Tongue (tissue), 2 donors: ENCODE results near the gene APC2. TPM values are rescaled to one million over a fixed set of nuclear protein-coding genes. Genes with fewer than 3 reads are reported as not detected.
"Not testable (repeated sequence)": the region's sequence is repeated elsewhere in the genome, so short reads cannot be mapped to it uniquely, and the experiment has no call there.

Experiments used
- DNase-seq: peaks from one replicate; pipeline ENCODE4 v3.0.0-alpha.2; 2015
- total RNA-seq: library from RNA; depleted of rRNA; stranded (reverse); fragments of >200 nt; gene quantifications from one replicate; pipeline ENCODE4 v1.2.3, GENCODE V29; 2014

APC2 gene
- total RNA-seq, 1 donor from 2014 or later, result 1.5 TPM

DNA sequence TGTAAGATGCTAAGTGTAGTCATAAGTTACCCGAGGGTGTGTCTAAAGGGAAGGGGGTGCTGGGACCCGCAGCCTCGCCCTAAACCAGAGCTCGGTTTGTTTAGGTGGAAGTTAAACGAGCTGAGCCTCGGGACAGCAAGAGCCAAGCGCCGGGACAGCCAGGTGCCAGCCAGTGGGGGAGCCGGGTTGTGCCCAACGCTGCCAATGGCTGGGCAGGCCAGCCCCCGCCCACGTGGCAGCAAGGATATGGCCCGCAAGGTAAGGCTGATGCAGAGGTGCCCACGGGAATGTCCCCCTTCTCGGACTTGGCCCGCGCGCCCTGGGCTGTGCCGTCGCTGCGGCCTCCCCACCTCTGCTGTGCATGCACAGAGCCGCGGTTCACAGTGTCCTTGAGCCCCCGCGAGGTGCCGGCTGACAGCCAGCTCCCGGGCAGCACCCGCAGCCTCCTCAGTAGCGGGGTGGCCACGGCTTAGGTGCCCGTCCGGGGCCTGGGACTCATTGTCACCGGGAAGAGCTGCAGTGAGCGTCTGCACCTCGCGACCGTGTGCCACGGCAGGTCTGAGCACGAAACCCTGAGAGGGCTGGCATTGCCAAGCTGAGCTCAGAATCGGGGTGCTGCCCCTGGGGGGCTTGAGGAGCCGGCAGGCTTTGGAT, 21.1 kb upstream of the APC2 start:
- DNase-seq, result no peak

DNA sequence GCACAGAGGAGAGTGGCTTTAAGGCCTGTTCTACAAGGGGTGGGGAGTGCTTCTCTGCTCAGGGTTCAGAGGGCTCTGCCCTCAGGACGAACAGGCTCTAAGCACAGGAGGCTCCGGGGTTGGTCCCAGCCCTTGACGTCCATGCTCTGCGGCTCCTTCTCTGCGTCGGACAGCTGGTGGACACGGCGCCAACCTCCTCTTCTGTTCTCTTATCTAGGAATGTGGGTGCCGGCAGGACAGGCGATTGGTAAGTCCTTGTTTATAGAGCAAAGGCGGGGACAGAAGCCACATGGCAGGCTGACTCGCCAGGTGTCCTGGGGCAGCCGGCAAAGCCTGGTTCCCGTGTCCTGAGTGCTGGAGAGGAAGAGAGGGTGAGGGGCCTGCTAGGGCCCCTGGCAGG, 20.2 kb upstream of the APC2 start:
- DNase-seq, result no peak

DNA sequence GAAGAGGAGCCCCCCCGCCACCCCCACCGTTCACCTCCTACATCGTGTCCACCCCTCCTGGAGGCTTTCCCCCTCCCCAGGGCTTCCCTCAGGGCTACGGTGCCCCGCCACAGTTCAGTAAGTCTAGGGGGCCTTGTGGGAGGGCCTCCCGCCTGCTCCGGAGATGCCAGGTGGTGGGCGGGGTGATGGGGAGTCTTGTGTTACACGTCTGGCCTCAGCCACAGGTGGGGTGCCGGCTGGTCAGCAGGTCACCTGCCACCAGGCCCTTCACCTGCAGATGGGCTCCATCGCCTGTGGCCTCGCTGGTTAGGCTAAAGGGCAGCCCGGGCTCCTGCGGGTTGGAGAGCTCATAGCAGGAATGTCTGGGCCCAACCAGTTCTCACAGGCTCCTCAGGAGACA, 19.7 kb upstream of the APC2 start:
- no peak for DNase-seq

DNA sequence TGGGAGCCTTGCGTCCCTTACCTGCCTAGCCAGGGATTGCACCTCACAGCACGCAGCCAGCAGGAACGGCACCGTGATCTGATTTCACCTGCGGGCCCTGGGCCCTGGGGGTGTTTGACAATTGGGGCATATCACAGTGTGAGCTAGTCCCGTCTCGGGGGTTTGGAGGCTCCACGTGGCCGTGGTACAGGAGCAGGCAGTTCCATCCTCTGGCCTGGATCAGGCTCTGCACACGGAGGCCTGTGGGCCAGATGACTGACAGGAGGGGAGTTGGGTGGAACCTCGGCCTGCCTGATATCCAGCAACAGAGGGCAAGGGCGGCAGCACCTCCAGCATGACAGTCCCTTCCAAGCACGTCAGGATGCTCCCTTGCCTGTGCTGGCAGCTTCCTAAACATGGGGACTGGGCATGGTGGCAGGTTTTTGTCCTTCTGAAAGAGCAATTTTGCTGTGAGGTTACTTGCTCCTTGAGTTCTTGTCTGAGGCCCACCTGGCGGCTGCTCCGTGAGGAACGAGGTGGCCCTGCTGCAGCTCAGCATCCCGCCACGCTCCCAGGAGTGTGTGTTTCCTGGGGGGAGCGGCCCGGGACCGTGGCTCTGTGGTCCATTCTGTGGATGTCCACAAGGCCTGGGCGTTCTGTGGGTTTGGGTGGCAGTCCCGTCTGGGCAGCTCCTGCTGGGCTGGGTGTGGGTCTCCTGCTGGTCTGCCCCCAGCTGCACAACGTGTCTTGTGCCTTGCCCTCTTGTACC, 18.0 kb upstream of the APC2 start:
- DNase-seq, result no peak

DNA sequence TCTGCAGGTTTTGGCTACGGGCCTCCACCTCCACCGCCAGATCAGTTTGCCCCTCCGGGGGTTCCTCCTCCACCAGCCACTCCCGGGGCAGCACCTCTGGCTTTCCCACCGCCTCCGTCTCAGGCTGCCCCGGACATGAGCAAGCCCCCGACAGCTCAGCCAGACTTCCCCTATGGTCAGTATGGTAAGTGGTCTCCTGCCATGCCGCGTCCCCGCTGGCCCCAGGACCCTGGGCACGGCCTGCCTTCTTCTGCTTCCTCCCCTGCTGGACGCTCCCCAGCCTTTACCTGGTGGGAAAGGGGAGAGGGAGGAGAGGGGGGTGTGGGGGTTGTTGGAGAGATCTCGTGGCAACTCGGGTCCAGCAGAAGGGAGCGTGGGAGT, 17.4 kb upstream of the APC2 start:
- no peak for DNase-seq

DNA sequence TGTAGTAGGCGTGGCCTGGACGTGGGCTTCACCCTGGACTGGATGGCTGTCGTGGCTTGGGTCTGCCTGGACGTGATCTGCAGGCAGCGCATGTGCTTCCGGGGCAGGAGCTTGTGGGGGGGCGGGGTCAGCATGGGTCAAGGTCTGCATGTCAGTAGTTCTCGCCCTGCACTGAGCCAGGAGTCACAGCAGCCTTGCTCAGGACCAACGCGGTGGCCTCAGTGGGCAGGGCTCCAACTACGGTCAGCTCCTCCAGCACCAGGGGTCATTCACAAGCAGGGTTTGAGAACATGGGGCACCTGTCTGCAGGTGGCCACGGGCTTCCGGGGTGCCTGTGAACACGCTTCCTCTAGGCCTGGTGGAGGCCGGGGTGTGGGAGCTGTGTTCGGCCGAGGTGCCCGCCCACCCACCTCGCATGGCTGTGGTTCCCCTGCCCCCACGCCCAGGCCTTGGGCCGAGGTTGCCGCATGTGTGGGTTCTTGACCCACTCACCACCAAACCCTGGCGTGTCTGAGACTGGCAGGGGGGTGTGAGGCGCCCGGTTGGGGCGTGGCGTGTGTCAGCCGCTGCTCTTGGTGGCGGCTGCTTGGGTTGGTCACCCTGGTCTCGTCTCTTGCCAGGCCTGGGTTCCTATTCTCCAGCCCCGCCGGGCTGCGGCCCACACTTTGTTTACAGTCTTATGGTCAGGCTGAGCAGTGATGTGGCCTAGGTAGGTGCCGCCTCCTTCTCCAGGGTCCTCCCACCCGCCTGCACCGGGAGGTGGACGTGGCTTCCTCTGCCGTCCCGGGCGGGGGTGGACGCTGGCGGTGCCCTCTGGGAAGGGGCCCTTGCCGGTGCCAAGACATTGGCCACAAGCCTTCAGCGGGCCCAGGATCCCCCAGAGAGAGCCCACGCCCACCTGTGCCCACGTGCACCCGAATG, 16.5 kb upstream of the APC2 start:
- DNase-seq, result no peak

DNA sequence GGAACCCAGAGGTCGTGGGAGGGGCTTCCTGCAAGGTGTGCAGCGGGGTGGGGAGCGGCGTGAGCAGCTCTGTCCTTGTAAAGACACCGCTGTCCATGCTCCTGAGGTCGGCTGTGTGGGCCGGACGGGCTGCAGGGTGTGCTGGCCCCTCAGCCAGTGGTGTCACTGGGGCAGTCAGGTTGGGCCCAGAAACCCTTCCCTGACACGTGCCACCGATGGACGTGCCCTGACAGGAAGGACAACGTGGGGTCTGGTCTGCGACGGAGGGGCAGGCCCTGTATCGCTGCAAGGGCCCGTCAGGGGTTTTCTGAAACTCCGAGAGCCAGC, 15.9 kb upstream of the APC2 start:
- DNase-seq, result no peak

DNA sequence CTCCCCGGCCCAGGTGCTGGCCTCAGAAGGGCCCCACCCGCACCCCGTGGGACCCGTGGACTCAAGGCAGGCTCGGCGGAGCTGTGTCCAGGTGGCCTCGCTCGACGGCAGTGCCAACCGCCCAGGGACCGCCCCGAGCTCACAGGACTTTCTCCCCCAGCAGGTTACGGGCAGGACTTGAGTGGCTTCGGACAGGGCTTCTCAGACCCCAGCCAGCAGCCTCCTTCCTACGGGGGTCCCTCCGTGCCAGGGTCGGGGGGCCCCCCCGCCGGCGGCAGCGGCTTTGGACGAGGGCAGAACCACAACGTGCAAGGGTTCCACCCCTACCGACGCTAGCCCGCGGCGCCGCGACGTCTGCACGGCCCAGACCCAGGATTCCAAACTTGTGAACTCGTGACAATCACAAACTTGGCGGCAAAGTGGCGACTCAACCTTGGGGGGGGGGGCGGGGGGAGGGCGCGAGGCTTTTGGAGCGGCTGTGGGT, 15.3 kb upstream of the APC2 start:
- DNase-seq, result no peak

DNA sequence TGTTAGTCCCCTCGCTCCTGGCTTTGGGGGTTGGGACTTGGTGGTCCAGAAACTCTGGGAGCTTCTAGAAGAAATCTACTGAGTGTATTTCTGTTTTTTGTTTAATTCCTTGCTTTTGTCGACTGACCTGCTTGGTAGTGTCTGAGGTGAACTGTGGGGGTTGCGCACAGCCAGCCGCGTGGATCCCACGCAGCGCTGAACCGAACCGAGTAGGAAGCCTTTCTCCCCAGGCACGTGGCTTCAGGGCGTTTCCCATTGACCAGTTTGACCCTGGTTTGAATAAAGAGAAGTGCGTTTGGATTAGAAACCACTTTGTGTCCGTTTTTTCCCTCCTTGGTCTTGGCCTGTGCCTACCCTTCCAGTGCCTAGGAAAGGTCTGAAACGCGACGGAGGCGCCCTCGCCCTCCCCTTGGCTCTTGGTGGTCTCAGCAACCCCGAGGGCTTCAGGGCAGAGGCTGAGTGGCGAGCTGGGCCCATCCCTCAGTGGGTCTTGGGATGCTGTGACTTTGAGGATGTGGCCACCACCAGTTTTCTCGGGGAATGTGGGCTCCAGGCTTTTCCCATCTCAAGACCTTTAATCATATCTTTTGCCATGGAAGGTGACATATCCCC, 14.4 kb upstream of the APC2 start:
- no peak for DNase-seq

DNA sequence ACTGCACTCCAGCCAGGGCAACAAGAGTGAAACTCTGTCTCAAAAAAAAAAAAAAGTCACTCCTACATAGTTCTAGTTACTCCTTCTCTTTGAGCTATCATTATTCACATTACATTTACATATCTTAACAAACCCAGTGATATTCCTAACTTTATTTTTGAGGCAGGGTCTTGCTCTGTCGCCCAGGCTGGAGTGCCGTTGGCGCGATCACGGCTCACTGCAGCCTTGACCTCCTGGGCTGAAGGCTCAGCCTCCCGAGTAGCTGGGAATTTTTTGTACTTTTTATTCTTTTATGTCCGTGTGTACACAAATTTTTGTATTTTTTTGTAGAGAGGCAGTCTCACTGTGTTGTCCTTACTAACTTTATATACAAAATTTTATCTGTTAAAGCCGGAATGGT, 12.3 kb upstream of the APC2 start:
- no peak for DNase-seq

DNA sequence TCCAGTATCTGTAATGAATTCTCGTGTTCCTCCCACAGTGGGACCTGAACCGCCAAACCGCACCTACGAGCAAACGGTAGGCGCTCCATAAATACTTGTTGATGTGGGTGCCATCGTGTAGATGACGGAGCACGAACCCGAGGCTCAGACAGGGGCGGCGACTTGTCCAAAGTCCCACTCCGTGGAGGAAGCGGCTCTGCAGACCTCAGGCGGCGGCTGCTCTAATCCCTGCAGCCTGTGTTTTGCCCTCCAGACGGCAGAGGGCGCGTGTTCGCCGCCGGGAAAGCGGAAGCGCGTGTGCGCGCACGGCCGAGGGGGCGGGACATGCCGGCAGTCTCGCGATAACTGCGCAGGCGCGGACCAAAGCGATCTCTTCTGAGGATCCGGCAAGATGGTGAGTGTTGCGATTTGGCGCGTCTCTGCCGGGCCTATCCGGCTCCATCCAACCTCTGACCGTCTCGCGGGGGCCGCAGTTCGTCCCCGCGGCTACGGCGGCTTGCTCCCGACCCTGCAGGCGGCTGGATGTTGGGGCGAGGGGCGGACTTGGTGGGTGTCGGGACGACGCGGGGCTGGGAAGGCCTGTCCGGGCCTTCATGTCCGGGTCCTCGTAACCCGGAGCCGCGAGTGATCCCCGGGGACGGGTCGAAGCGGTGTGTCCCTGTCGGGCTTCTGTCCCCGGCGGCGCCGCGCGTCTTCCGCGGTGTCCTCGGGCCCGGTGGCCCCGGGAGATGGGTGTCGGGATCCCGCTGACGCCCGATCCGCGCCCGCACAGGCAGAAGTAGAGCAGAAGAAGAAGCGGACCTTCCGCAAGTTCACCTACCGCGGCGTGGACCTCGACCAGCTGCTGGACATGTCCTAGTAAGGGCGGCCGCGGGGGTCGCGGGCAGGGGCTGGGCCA, 11.6 kb upstream of the APC2 start, which contains the start of gene RPS15:
Gene RPS15, plus strand, starts transcription at position 362 of the 898 bp plus-strand sequence. Its CDS starts 30 bp downstream, at position 392.
- peak; percentile 98 for DNase-seq

DNA sequence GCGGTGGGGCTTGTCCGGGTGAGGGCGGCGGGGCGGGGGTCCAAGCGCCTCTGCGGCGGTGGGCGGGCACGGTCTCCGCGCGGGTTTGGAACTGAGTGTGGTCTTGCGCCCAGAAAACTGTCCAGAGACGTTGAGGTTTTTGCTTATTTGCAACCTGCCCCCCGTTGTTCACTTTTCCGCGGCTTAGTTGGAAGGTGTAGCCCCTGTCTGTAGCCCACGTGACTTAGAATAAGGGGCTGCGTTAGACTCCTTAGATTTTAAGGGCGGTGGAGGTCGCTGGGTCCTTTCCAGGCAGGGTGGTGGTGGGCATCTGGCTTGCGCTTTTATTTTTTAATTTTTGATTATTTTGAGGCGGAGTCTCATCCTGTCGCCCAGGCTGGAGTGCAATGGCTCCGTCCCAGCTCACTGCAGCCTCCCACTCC, 11.0 kb upstream of the APC2 start:
- DNase-seq, result no peak

DNA sequence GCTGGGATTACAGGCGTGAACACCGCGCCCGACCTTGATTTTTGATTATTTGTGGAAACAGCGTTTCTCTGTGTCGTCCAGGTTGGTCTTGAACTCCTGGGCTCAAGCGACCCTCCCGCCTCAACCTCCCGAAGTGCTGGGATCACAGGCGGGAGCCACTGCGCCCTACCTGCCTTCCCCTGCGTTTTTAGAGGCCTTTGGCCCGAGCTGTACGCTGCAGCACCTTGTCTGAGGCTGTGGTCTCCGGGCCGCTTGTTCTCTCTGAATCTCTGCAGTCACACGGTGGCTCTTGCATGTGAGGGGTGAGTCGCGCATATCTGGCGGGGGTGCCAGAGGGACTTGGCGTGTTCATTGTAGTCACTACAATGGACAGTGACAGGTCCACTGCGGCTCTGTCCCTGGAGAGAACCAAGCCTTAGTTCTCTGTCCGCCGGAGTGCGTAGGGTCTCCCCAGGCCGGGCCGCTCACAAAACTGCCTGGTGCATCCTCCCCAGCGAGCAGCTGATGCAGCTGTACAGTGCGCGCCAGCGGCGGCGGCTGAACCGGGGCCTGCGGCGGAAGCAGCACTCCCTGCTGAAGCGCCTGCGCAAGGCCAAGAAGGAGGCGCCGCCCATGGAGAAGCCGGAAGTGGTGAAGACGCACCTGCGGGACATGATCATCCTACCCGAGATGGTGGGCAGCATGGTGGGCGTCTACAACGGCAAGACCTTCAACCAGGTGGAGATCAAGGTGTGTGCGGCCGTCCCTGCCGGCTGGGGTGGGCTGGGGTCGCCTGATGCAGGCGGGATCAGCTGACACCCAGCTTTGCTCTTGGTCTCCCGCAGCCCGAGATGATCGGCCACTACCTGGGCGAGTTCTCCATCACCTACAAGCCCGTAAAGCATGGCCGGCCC, 10.2 kb upstream of the APC2 start:
- DNase-seq, result not testable (repeated sequence)

DNA sequence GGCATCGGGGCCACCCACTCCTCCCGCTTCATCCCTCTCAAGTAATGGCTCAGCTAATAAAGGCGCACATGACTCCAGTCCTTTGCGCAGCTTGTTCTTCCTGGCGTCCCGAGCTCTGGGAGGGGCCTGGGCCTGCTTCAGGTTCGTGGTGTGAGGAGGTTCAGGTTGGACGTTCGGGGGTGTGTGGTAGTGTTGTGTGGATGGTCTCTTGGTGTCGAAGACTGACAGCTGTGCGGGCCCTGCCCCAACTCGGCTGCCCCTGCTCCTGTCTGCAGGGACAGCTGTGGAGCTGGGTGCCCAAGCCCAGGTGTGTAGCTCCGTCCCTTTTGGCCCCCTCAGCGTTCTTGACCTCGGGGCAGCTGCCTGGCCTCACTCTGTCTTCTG, 9.5 kb upstream of the APC2 start:
- DNase-seq, result no peak

DNA sequence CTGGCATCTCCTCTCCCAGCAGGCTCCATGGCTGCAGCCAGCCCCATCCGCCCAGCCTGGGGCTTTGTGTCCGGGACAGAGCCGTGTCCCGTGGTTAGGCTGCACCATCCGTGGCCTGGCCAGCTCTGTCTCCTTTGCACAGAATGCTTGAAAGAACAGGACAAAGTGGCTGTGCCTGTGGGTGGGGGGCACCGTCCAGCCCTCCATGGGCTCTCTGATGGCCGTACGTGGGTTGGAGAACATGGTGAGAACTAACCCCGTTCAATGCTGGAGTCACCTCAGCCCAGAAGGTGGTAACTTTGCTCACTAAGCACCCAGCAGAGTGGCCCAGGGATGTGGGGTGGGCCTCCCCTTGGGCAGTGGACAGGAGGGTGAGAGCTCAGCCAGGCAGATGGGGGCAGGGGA, 8.9 kb upstream of the APC2 start:
- no peak for DNase-seq

DNA sequence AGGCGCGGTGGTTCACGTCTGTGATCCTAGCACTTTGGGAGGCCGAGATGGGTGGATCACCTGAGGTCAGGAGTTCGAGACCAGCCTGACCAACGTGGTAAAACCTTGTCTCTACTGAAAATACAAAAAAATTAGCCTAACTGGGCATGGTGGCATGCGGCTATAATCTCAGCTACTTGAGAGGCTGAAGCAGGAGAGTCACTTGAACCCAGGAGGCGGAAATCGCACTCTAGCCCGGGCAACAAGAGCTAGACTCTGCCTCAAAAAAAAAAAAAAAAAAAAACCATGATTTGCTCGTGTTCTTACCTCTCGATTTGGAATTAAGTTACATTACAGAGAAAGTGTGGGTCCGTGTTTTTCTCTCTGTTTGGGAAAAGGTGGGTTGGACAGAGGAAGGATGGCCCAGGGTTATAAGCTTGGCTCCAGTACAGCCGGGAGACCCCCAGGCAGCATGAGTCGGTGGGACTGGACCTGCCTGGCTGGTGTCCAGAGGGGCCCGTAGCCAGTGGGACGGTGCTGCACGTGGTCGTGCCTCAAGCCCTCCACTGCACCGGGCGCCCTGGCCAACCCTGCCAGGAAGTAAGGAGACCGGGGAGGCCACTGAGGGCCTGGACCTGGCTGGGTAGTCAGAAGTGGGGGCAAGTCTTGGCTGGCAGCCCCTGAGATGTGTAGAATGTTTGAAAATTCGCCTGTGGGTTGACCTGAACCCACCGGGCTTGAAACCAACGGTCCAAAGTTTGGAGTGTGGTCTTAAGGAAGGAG, 8.1 kb upstream of the APC2 start:
- no peak for DNase-seq

DNA sequence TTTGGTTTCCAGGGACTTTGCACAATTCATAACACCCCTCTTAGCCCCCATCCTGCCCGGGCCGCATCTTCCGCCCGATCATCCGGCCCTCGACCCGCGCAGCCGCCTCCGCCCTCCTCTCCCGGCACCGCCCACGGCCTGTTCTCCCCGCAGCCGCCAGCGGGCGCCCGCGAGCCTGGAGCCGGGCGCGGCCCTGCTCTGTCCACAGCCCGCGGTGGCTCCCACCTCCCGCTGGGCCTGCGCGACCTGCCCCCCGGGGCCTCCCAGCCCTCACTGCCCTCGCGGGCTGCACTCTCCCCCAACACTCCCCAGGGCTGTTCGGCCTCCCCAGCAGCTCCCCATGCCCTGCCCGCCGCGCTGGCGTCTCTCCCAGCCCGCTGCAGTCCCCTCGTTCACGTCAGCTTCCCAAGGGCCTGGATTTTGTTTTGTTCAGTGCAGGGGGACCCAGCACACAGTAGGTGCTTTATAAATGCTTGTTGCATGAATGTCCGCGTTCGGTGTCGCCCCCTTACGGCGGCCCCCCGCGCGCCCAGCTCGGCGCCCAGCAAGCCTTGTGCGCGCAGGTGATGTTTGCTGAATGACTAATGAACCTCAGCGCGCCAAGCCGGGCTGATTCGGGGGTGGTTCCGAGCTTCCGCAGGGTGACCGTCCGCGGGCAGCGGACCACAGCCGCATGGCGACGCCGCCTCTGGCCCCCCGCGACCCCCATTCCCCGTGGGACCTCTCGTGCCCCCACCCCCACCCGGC, 4.6 kb upstream of the APC2 start:
- DNase-seq, result peak; percentile 73

DNA sequence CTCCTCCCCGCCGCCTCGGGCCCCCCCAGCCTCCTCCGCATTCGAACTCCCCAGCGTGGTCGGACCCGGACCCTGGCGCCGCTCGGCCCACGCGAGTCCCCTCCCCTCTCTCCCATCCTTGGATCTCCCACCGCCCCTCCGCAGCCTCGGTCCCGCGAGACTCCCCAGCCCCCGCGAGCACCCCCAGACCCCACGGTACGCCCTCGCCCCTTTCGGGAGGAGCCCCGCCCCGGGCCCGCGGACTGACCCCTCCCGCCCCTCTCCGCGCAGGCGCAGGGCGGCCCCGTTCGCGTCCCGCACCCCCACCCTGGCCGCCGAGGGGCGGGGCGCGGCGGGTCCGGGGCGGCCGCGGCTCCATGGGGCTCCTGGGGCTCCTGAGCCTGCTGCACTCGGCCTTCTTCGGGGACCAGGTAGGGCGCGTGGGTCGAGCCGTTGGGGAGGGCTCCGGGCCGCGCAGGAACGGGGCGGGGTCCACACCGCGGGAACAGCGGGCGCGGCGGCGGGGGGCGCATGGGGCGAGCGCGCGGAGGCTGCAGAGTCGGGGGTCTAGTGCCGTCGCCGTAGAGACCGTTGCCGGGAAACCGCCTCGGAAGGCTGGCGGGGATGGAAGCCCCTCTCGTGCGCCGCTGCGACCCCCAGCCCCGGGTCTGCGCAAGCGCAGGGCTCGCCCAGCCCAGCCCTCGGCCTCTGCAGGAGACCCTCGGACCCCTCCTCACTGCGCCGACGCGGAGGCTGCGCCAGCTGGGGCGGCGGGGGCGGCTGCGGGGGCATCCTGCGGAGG, 3.8 kb upstream of the APC2 start:
- DNase-seq, result peak; percentile 58
